ENCODE measurements around the gene ZNF148. TPM values are rescaled to one million over a fixed set of nuclear protein-coding genes. Genes with fewer than 3 reads are reported as not detected.
"Not testable (repeated sequence)": the region's sequence is repeated elsewhere in the genome, so short reads cannot be mapped to it uniquely, and the experiment has no call there.

The ZNF148 gene
- total RNA-seq, 1 experiment from 2014 or later = 55.8 TPM

DNA sequence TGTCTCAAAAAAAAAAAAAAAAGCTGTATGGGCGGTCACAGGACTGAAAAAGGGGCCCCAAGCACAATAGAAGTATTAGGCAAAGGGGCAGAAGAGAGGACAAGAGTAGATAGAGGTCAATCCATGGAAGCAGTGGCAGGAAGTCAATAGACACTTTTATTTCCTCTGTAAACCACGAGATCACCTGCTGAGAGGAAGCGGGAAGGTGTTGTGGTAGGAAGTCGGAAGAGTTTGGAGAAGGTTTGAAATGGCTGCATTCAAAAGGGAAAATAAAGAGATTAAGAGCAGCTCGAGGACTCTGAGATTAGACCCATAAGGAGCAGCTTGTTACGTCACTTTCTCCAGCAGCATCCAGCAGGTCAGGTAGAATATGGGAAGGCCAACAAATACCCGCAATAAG lies 14.2 kb upstream of the ZNF148 start:
- CTCF ChIA-PET = no interaction called here
- H3K9me3 ChIP-seq (ENCODE audit: control insufficient read depth, insufficient read depth, low read depth, low read length) = no peaks in the 10 kb centered on the region
- no peaks in the 10 kb centered on the region for H3K27me3 ChIP-seq (ENCODE audit: control insufficient read depth, insufficient read depth, low read length)
- POLR2A ChIA-PET = interaction anchor here (0.6 kb wide), 1 partner anchor 187 kb away, joined by 6 read pairs; no protein-coding TSS in a partner anchor
- no peak for ATAC-seq
- H3K27ac ChIP-seq (ENCODE audit: low read length) = no peak overlapping the region
- H3K36me3 ChIP-seq (ENCODE audit: control insufficient read depth, insufficient read depth, low read length) = no peaks in the 10 kb centered on the region
- TF ChIP-seq, protein P1, sequence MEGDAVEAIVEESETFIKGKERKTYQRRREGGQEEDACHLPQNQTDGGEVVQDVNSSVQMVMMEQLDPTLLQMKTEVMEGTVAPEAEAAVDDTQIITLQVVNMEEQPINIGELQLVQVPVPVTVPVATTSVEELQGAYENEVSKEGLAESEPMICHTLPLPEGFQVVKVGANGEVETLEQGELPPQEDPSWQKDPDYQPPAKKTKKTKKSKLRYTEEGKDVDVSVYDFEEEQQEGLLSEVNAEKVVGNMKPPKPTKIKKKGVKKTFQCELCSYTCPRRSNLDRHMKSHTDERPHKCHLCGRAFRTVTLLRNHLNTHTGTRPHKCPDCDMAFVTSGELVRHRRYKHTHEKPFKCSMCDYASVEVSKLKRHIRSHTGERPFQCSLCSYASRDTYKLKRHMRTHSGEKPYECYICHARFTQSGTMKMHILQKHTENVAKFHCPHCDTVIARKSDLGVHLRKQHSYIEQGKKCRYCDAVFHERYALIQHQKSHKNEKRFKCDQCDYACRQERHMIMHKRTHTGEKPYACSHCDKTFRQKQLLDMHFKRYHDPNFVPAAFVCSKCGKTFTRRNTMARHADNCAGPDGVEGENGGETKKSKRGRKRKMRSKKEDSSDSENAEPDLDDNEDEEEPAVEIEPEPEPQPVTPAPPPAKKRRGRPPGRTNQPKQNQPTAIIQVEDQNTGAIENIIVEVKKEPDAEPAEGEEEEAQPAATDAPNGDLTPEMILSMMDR (IDR thresholded peaks at IDR 0.05) = no peak
- TF ChIP-seq TCF7L2 (IDR thresholded peaks at IDR 0.05; ENCODE audit: low read depth, low read length) (no peak), POLR2AphosphoS5 (IDR thresholded peaks at IDR 0.05; ENCODE audit: low read depth, low read length) (no peak), SIN3A (IDR thresholded peaks at IDR 0.05; ENCODE audit: borderline replicate concordance, insufficient read depth, low read depth, low read length) (no peak)
- TF ChIP-seq, protein P2, sequence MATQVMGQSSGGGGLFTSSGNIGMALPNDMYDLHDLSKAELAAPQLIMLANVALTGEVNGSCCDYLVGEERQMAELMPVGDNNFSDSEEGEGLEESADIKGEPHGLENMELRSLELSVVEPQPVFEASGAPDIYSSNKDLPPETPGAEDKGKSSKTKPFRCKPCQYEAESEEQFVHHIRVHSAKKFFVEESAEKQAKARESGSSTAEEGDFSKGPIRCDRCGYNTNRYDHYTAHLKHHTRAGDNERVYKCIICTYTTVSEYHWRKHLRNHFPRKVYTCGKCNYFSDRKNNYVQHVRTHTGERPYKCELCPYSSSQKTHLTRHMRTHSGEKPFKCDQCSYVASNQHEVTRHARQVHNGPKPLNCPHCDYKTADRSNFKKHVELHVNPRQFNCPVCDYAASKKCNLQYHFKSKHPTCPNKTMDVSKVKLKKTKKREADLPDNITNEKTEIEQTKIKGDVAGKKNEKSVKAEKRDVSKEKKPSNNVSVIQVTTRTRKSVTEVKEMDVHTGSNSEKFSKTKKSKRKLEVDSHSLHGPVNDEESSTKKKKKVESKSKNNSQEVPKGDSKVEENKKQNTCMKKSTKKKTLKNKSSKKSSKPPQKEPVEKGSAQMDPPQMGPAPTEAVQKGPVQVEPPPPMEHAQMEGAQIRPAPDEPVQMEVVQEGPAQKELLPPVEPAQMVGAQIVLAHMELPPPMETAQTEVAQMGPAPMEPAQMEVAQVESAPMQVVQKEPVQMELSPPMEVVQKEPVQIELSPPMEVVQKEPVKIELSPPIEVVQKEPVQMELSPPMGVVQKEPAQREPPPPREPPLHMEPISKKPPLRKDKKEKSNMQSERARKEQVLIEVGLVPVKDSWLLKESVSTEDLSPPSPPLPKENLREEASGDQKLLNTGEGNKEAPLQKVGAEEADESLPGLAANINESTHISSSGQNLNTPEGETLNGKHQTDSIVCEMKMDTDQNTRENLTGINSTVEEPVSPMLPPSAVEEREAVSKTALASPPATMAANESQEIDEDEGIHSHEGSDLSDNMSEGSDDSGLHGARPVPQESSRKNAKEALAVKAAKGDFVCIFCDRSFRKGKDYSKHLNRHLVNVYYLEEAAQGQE (IDR thresholded peaks at IDR 0.05; ENCODE audit: insufficient read depth in 1 of 2, low read depth in 2 of 2, low read length in 1 of 2) = no peak
- in situ Hi-C loops (cut with HindIII; ENCODE audit: low pct_unique_long_range_greater_than_20kb, low sequenced_read_pairs) (no loop called here), intact Hi-C loops (cut with micrococcal nuclease; ENCODE audit: unreplicated experiment) (no loop called here)
- no peaks in the 10 kb centered on the region for H3K4me1 ChIP-seq (ENCODE audit: control insufficient read depth, insufficient read depth, low read length)
- DNase-seq (ENCODE audit: low read depth, low spot score) = no peak
- no peak overlapping the region for H3K4me3 ChIP-seq (ENCODE audit: low read depth in 2 of 2, low read length in 2 of 2)
- BruUV-seq (replicated peaks) = no TSS peak

DNA sequence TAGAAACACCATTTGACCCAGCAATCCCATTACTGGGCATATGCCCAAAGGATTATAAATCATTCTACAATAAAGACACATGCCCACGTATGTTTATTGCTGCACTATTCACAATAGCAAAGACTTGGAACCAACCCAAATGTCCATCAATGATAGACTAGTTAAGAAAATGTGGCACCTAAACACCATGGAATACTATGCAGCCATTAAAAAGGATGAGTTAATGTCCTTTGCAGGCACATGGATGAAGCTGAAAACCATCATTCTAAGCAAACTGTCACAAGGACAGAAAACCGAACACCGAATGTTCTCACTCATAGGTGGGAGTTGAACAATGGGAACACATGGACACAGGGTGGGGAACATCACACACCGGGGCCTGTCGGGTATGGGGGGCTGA lies 13.2 kb upstream of the ZNF148 start:
- H3K4me1 ChIP-seq (ENCODE audit: control insufficient read depth, insufficient read depth, low read length); H3K27me3 ChIP-seq (ENCODE audit: control insufficient read depth, insufficient read depth, low read length); H3K27ac ChIP-seq (ENCODE audit: low read length); intact Hi-C loops (cut with micrococcal nuclease; ENCODE audit: unreplicated experiment); H3K9me3 ChIP-seq (ENCODE audit: control insufficient read depth, insufficient read depth, low read depth, low read length); DNase-seq (ENCODE audit: low read depth, low spot score); H3K36me3 ChIP-seq (ENCODE audit: control insufficient read depth, insufficient read depth, low read length); ATAC-seq; H3K4me3 ChIP-seq (ENCODE audit: low read depth in 2 of 2, low read length in 2 of 2); CTCF ChIA-PET; in situ Hi-C loops (cut with HindIII; ENCODE audit: low pct_unique_long_range_greater_than_20kb, low sequenced_read_pairs); BruUV-seq (replicated peaks): not testable (repeated sequence)
- POLR2A ChIA-PET = interaction anchor here (0.6 kb wide), 1 partner anchor 188 kb away, joined by 6 read pairs; no protein-coding TSS in a partner anchor

DNA sequence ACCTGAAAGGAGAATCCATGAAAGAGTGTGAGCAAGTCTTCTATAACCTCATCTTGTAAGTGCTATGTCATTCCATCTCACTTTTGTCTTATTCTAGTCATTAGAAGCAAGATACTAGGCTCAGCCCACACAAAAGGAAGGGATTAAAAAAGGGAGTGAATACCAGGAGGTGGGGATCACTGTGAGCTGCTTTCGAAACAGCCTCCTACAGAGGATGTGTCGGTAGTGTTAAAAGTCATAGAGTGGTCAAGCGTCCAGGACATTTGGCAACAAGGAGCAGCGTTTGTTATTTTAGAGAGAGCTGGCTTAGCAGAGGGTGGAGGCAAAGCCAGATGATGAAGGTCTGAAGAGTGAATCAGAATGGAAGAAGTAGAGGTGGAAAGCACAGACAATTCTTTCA lies 11.7 kb upstream of the ZNF148 start:
- TF ChIP-seq TCF7L2 (IDR thresholded peaks at IDR 0.05; ENCODE audit: low read depth, low read length) (no peak), SIN3A (IDR thresholded peaks at IDR 0.05; ENCODE audit: borderline replicate concordance, insufficient read depth, low read depth, low read length) (no peak), POLR2AphosphoS5 (IDR thresholded peaks at IDR 0.05; ENCODE audit: low read depth, low read length) (no peak)
- TF ChIP-seq, protein P2 (IDR thresholded peaks at IDR 0.05; ENCODE audit: insufficient read depth in 1 of 2, low read depth in 2 of 2, low read length in 1 of 2) = no peak
- TF ChIP-seq, protein P1 (IDR thresholded peaks at IDR 0.05) = no peak
- no peak overlapping the region for H3K27ac ChIP-seq (ENCODE audit: low read length)
- H3K27me3 ChIP-seq (ENCODE audit: control insufficient read depth, insufficient read depth, low read length) = no peaks in the 10 kb centered on the region
- H3K4me3 ChIP-seq (ENCODE audit: low read depth in 2 of 2, low read length in 2 of 2) = no peak overlapping the region
- BruUV-seq (replicated peaks) = no TSS peak
- intact Hi-C loops (cut with micrococcal nuclease; ENCODE audit: unreplicated experiment) (no loop called here), in situ Hi-C loops (cut with HindIII; ENCODE audit: low pct_unique_long_range_greater_than_20kb, low sequenced_read_pairs) (no loop called here)
- ChIA-PET POLR2A (no interaction called here), CTCF (no interaction called here)
- no peaks in the 10 kb centered on the region for H3K36me3 ChIP-seq (ENCODE audit: control insufficient read depth, insufficient read depth, low read length)
- no peaks in the 10 kb centered on the region for H3K4me1 ChIP-seq (ENCODE audit: control insufficient read depth, insufficient read depth, low read length)
- ATAC-seq = no peak
- DNase-seq (ENCODE audit: low read depth, low spot score) = no peak
- no peaks in the 10 kb centered on the region for H3K9me3 ChIP-seq (ENCODE audit: control insufficient read depth, insufficient read depth, low read depth, low read length)
